Measurements from ENCODE around the gene RPS6KA4. TPM values are rescaled to one million over a fixed set of nuclear protein-coding genes. Genes with fewer than 3 reads are reported as not detected.

Gene RPS6KA4
- polyA plus RNA-seq, 1 of the 3 experiments (the other 2 are of a cell fraction), result 43.4 TPM

DNA sequence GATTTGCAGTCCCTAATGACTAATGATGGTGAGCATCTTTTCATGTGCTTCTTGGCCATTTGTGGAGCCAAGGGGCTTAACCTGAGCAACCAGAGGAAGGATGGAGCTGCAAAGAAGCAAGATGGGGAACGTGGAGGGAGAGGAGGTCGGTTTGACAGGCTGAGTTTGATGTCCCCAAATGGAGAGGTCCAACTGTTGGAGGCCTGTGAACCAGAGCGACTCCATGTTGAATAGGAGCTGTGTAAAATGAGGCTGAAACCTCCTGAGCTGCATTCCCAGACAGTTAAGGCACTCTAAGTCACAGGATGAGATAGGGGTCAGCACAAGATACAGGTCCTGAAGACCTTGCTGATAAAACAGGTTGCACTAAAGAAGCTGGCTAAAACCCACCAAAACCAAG is 54.5 kb downstream of the RPS6KA4 start:
- no peak overlapping the region for H3K4me2 ChIP-seq
- no peak for DNase-seq
- H3K4me1 ChIP-seq (ENCODE audit: control insufficient read depth in 1 of 2, insufficient read depth in 2 of 2, low read depth in 1 of 2, low read length in 1 of 2), result no peaks in the 10 kb centered on the region; a peak in 1 of 4 replicates
- no peaks in the 10 kb centered on the region for H3K9me3 ChIP-seq
- ChIA-PET POLR2A (no interaction called here), CTCF (interaction anchor here (1.1 to 1.4 kb wide), 2 partner anchors 17 to 76 kb away, joined by 3 to 4 read pairs; no protein-coding TSS in a partner anchor)
- no peak overlapping the region for H3K9ac ChIP-seq
- no peaks in the 10 kb centered on the region for H3K27me3 ChIP-seq (ENCODE audit: insufficient read depth)
- H3K9me2 ChIP-seq, result no peaks in the 10 kb centered on the region
- H2AFZ ChIP-seq (ENCODE audit: low read depth), result no peak overlapping the region
- H3K4me3 ChIP-seq (ENCODE audit: low read depth in 2 of 2, low read length in 1 of 2), result no peak overlapping the region
- 15% methylated on average over 3 of the region's 3 CpGs for WGBS (ENCODE audit: low lambda C conversion rate)
- no peaks in the 10 kb centered on the region for H3F3A ChIP-seq (replicated peaks; ENCODE audit: insufficient read depth)
- H4K20me1 ChIP-seq (ENCODE audit: insufficient read depth), result no peaks in the 10 kb centered on the region
- TF ChIP-seq, protein P1, sequence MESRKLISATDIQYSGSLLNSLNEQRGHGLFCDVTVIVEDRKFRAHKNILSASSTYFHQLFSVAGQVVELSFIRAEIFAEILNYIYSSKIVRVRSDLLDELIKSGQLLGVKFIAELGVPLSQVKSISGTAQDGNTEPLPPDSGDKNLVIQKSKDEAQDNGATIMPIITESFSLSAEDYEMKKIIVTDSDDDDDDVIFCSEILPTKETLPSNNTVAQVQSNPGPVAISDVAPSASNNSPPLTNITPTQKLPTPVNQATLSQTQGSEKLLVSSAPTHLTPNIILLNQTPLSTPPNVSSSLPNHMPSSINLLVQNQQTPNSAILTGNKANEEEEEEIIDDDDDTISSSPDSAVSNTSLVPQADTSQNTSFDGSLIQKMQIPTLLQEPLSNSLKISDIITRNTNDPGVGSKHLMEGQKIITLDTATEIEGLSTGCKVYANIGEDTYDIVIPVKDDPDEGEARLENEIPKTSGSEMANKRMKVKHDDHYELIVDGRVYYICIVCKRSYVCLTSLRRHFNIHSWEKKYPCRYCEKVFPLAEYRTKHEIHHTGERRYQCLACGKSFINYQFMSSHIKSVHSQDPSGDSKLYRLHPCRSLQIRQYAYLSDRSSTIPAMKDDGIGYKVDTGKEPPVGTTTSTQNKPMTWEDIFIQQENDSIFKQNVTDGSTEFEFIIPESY (IDR thresholded peaks at IDR 0.05; ENCODE audit: borderline replicate concordance, low read depth), result no peak
- TF ChIP-seq TAF1 (IDR thresholded peaks at IDR 0.05; ENCODE audit: borderline replicate concordance, low read depth, low read length), result no peak
- no peak for TF ChIP-seq REST (IDR thresholded peaks at IDR 0.05; ENCODE audit: low read depth, low read length)
- TF ChIP-seq CHD2 (IDR thresholded peaks at IDR 0.05; ENCODE audit: low read length, partially characterized antibody), result no peak
- no peaks in the 10 kb centered on the region for H3K79me2 ChIP-seq (ENCODE audit: insufficient read depth)
- H3K27ac ChIP-seq (ENCODE audit: low read depth in 2 of 2, low read length in 1 of 2), result no peak overlapping the region
- H3K36me3 ChIP-seq (replicated peaks in 1 of 2; ENCODE audit: control insufficient read depth in 1 of 2, insufficient read depth in 2 of 2, low read length in 1 of 2), result no peaks in the 10 kb centered on the region

DNA sequence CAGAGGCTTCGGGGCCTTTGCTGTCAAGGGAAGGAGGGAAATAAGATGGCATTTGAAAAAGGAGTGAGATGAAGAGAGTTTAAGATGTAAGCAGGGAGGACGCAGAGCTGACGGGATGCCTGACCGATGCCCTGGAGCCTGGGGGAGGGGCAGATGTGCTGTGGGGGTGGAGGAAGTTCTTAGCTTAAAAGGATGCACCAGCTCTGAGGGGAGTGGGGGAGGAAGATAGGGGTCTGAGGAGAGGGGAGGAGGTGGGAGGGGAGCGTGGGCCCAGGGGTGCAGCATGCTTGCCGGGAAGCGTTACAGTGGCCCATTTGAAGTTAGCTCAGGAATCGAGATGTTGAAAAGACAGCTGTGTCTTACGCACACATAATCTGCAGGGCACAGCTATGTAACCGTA is 56.3 kb downstream of the RPS6KA4 start:
- H2AFZ ChIP-seq (ENCODE audit: low read depth), result no peak overlapping the region
- no peaks in the 10 kb centered on the region for H3K27me3 ChIP-seq (ENCODE audit: insufficient read depth)
- CTCF ChIA-PET, result interaction anchor here (1.0 kb wide), 1 partner anchor 34 kb away, joined by 8 read pairs; no protein-coding TSS in a partner anchor

More for the DNA sequence above, 56.3 kb downstream of the RPS6KA4 start:
- Histone ChIP-seq H3K9me2 (no peaks in the 10 kb centered on the region), H3K4me3 (ENCODE audit: low read depth in 2 of 2, low read length in 1 of 2) (no peak overlapping the region), H3K9me3 (no peaks in the 10 kb centered on the region), H3F3A (replicated peaks; ENCODE audit: insufficient read depth) (no peaks in the 10 kb centered on the region), H3K4me2 (no peak overlapping the region), H3K36me3 (replicated peaks in 1 of 2; ENCODE audit: control insufficient read depth in 1 of 2, insufficient read depth in 2 of 2, low read length in 1 of 2) (no peaks in the 10 kb centered on the region), H3K4me1 (ENCODE audit: control insufficient read depth in 1 of 2, insufficient read depth in 2 of 2, low read depth in 1 of 2, low read length in 1 of 2) (no peaks in the 10 kb centered on the region; a peak in 1 of 4 replicates), H4K20me1 (ENCODE audit: insufficient read depth) (no peaks in the 10 kb centered on the region), H3K79me2 (ENCODE audit: insufficient read depth) (no peaks in the 10 kb centered on the region), H3K9ac (no peak overlapping the region), H3K27ac (ENCODE audit: low read depth in 2 of 2, low read length in 1 of 2) (no peak overlapping the region)
- DNase-seq, result no peak
- WGBS (ENCODE audit: low lambda C conversion rate), result 83% methylated on average over 10 of the region's 10 CpGs
- POLR2A ChIA-PET, result no interaction called here
- no peak for TF ChIP-seq REST (IDR thresholded peaks at IDR 0.05; ENCODE audit: low read depth, low read length)
- no peak for TF ChIP-seq MAX (IDR thresholded peaks at IDR 0.05; ENCODE audit: low read depth)
- no peak for TF ChIP-seq RAD21 (IDR thresholded peaks at IDR 0.05; ENCODE audit: low read length)
- no peak for TF ChIP-seq RXRA (IDR thresholded peaks at IDR 0.05; ENCODE audit: borderline replicate concordance, low read depth)
- TF ChIP-seq POLR2AphosphoS5 (IDR thresholded peaks at IDR 0.05; ENCODE audit: low read depth, low read length), result no peak
- TF ChIP-seq IRF3 (IDR thresholded peaks at IDR 0.05; ENCODE audit: low read depth, low read length), result no peak
- no peak for TF ChIP-seq USF2 (IDR thresholded peaks at IDR 0.05; ENCODE audit: borderline replicate concordance, low read depth, low read length)
- no peak for TF ChIP-seq YY1 (IDR thresholded peaks at IDR 0.05; ENCODE audit: low read depth)
- TF ChIP-seq RFX5 (IDR thresholded peaks at IDR 0.05; ENCODE audit: low read length), result no peak
- no peak for TF ChIP-seq GABPA (IDR thresholded peaks at IDR 0.05; ENCODE audit: low read depth)
- TF ChIP-seq SIN3A (IDR thresholded peaks at IDR 0.05; ENCODE audit: borderline replicate concordance, low read depth, low read length), result no peak
- TF ChIP-seq NFIC (IDR thresholded peaks at IDR 0.05; ENCODE audit: borderline replicate concordance), result no peak
- TF ChIP-seq TAF1 (IDR thresholded peaks at IDR 0.05; ENCODE audit: borderline replicate concordance, low read depth, low read length), result no peak

Data from SK-N-SH (cell line).